Endodermal cell (in vitro differentiated cells): ENCODE results near the gene DBT. TPM values are rescaled to one million over a fixed set of nuclear protein-coding genes. Genes with fewer than 3 reads are reported as not detected.
"Not testable (repeated sequence)": the region's sequence is repeated elsewhere in the genome, so short reads cannot be mapped to it uniquely, and the experiment has no call there.

Experiments
- DNase-seq: peaks from one replicate; pipeline ENCODE4 v3.0.0-alpha.2; 2017
- H3K27ac ChIP-seq: 2 replicates; pipeline ENCODE4 v1.5.1; 2013; ENCODE audit warnings: mild to moderate bottlenecking, low read depth, low read length, moderate library complexity
- H3K27me3 ChIP-seq: 2 replicates; pipeline ENCODE4 v1.6.1; 2013; ENCODE audit warnings: mild to moderate bottlenecking, low read length, moderate library complexity; ENCODE audit not compliant: insufficient read depth, control insufficient read depth, poor library complexity, severe bottlenecking
- H3K36me3 ChIP-seq: 2 replicates; pipeline ENCODE4 v1.7.0; 2013; ENCODE audit warnings: mild to moderate bottlenecking, low read length, moderate library complexity; ENCODE audit not compliant: control insufficient read depth, insufficient read depth
- H3K4me1 ChIP-seq: one replicate; pipeline ENCODE4 v1.7.0; 2013; ENCODE audit warnings: low read length; ENCODE audit not compliant: control insufficient read depth, insufficient read depth
- H3K4me3 ChIP-seq: 2 replicates; pipeline ENCODE4 v1.5.1; 2013; ENCODE audit warnings: mild to moderate bottlenecking, low read length, moderate library complexity
- H3K9ac ChIP-seq: 2 replicates; pipeline ENCODE4 v1.6.1; 2013; ENCODE audit warnings: mild to moderate bottlenecking, low read length, moderate library complexity; ENCODE audit not compliant: poor library complexity, severe bottlenecking; ENCODE audit errors: extremely low read depth
- H3K9me3 ChIP-seq: 2 replicates; pipeline ENCODE4 v1.6.1; 2013; ENCODE audit warnings: mild to moderate bottlenecking, low read length, moderate library complexity; ENCODE audit not compliant: control insufficient read depth
- H3K27ac Mint-ChIP-seq: 2 replicates; pipeline ENCODE4 v1.8.0; 2020; ENCODE audit warnings: mixed read lengths
- H3K27me3 Mint-ChIP-seq: 2 replicates; pipeline ENCODE4 v1.8.0; 2021; ENCODE audit warnings: mild to moderate bottlenecking, mixed read lengths; ENCODE audit not compliant: insufficient read depth
- H3K36me3 Mint-ChIP-seq: 2 replicates; pipeline ENCODE4 v1.8.0; 2020; ENCODE audit warnings: low read depth, mixed read lengths
- H3K4me1 Mint-ChIP-seq: 2 replicates; pipeline ENCODE4 v1.8.0; 2020; ENCODE audit warnings: mixed read lengths
- H3K4me3 Mint-ChIP-seq: 2 replicates; pipeline ENCODE4 v1.8.0; 2020; ENCODE audit warnings: mild to moderate bottlenecking, moderate library complexity, mixed read lengths
- H3K9me3 Mint-ChIP-seq: 2 replicates; pipeline ENCODE4 v1.8.0; 2020; ENCODE audit warnings: mild to moderate bottlenecking, mixed read lengths
- WGBS, 2 experiments: methylation state at CpG; one replicate each; pipeline versions ENCODE4 v1.1.5 to v1.1.7; 2013; ENCODE audit warnings: missing lambda C conversion rate in 2 of 2, mixed read lengths in 1 of 2; ENCODE audit not compliant: insufficient coverage in 1 of 2, insufficient read length in 1 of 2; 5-methylcytosine and 5-hydroxymethylcytosine counted together
- total RNA-seq, 2 donors: library from RNA; stranded (reverse); fragmentation: NEBNext Ultra II Directional in 1 of 2; extraction: Animal tissue kit (Norgen Biotek cat#: 25700) in 1 of 2; gene quantifications; 2 replicates in 1 of 2; 3 replicates in 1 of 2; pipeline ENCODE4 v1.2.1, GENCODE V29; 2021
- TF ChIP-seq, protein P1 (sequence below): fragments of 200-600 bp; sonication (generic); conservative IDR thresholded peaks from 2 replicates; pipeline ENCODE4 v1.5.0; 2021; ENCODE audit warnings: antibody characterized with exemption, mild to moderate bottlenecking

Gene DBT
- total RNA-seq, 2 donors from 2014 or later = 23.0 to 24.6 TPM

DNA sequence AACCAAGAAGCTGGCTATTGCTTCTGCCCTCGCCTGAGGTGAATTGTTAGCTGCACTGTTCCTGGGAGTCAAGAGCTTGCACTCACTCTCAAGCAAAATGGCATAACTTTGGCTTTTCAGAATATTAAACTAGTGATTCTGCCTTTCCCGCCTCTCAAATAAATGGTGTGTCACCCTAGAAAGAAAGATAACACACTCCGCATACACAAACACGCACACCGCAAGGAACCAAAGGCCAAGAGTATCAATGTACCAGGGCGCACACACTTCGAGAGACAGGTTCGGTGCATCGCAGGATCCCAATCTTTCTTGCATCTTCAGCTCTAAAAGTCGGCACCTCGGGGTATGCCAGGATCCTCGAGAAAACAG, 15.9 kb upstream of the DBT start:
- Mint-ChIP-seq H3K9me3 (peaks cover 30% of the 10 kb centered on the region), H3K4me1 (peaks cover 4% of the 10 kb centered on the region), H3K27me3 (peaks cover 4% of the 10 kb centered on the region), H3K27ac (peak overlapping the region; percentile 97), H3K36me3 (peaks cover 54% of the 10 kb centered on the region), H3K4me3 (peak overlapping the region; percentile 99)
- 19 to 47% methylated on average over 3 to 12 of the region's 12 CpGs for WGBS, 2 experiments
- Histone ChIP-seq H3K9me3 (peaks cover 43% of the 10 kb centered on the region), H3K4me1 (peaks cover 6% of the 10 kb centered on the region), H3K36me3 (peaks cover 41% of the 10 kb centered on the region), H3K4me3 (peak overlapping the region; percentile 91), H3K27ac (no peak overlapping the region), H3K27me3 (no peaks in the 10 kb centered on the region), H3K9ac (peak overlapping the region; percentile 78)
- DNase-seq = no peak
- TF ChIP-seq, protein P1, sequence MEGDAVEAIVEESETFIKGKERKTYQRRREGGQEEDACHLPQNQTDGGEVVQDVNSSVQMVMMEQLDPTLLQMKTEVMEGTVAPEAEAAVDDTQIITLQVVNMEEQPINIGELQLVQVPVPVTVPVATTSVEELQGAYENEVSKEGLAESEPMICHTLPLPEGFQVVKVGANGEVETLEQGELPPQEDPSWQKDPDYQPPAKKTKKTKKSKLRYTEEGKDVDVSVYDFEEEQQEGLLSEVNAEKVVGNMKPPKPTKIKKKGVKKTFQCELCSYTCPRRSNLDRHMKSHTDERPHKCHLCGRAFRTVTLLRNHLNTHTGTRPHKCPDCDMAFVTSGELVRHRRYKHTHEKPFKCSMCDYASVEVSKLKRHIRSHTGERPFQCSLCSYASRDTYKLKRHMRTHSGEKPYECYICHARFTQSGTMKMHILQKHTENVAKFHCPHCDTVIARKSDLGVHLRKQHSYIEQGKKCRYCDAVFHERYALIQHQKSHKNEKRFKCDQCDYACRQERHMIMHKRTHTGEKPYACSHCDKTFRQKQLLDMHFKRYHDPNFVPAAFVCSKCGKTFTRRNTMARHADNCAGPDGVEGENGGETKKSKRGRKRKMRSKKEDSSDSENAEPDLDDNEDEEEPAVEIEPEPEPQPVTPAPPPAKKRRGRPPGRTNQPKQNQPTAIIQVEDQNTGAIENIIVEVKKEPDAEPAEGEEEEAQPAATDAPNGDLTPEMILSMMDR = no peak

DNA sequence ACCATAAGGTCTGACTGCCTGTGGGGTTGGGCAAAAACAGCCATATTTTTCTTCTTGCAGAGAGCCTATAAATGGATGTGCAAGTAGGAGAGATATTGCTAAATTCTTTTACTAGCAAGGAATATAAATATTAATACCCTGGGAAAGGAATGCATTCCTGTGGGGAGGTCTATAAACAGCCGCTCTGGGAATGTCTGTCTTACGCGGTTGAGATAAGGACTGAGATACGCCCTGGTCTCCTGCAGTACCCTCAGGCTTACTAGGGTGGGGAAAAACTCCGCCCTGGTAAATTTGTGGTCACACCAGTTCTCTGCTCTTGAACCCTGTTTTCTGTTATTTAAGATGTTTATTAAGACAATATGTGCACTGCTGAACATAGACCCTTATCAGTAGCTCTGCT, 14.4 kb upstream of the DBT start:
- H3K27me3 ChIP-seq, H3K9ac ChIP-seq, H3K4me1 Mint-ChIP-seq, DNase-seq, H3K27ac Mint-ChIP-seq, H3K27ac ChIP-seq, H3K4me1 ChIP-seq, H3K27me3 Mint-ChIP-seq, H3K4me3 Mint-ChIP-seq: not testable (repeated sequence)
- H3K9me3 ChIP-seq = peaks cover 43% of the 10 kb centered on the region
- H3K36me3 ChIP-seq = peaks cover 29% of the 10 kb centered on the region
- H3K4me3 ChIP-seq = peak overlapping the region; percentile 91
- Mint-ChIP-seq H3K9me3 (peaks cover 40% of the 10 kb centered on the region), H3K36me3 (peaks cover 42% of the 10 kb centered on the region)
- WGBS, 2 experiments = 95 to 96% methylated on average over 4 to 5 of the region's 5 CpGs

DNA sequence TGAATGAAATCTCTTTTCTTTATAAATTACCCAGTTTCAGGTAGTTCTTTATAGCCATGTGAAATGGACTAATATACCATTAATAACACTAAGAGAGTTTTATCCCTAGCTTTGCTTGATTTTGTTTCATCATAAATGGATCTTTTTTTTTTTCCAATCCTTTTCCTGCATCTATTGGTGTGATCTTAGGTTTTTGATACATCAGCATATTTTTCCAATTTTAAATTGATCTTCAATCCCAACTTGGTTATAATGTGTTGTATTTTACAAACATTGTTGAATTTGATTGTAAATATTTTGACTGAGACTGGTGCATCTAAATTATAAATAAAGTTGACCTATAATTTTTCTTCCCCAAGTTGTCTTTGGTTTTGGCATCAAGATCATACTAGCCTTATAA, 12.1 kb upstream of the DBT start:
- Mint-ChIP-seq H3K4me1 (peaks cover 4% of the 10 kb centered on the region), H3K36me3 (peaks cover 25% of the 10 kb centered on the region), H3K4me3 (no peak overlapping the region), H3K9me3 (peaks cover 48% of the 10 kb centered on the region), H3K27me3 (peaks cover 6% of the 10 kb centered on the region), H3K27ac (no peak overlapping the region)
- Histone ChIP-seq H3K27ac (no peak overlapping the region), H3K36me3 (peaks cover 10% of the 10 kb centered on the region), H3K4me1 (no peaks in the 10 kb centered on the region), H3K27me3 (no peaks in the 10 kb centered on the region), H3K9me3 (peaks cover 43% of the 10 kb centered on the region), H3K4me3 (no peak overlapping the region), H3K9ac (no peak overlapping the region)
- no peak for DNase-seq
- TF ChIP-seq, protein P1 = no peak

DNA sequence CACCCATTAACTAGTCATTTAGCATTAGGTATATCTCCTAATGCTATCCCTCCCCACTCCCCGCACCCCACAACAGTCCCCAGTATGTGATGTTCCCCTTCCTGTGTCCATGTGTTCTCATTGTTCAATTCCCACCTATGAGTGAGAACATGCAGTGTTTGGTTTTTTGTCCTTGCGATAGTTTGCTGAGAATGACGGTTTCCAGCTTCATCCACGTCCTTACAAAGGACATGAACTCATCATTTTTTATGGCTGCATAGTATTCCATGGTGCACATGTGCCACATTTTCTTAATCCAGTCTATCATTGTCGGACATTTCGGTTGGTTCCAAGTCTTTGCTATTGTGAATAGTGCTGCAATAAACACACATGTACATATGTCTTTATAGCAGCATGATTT, 8.8 kb upstream of the DBT start:
- H3K4me1 ChIP-seq, H3K36me3 Mint-ChIP-seq, H3K9ac ChIP-seq, H3K4me3 Mint-ChIP-seq, H3K4me1 Mint-ChIP-seq, H3K27me3 ChIP-seq, H3K27ac Mint-ChIP-seq, DNase-seq, H3K27me3 Mint-ChIP-seq, H3K27ac ChIP-seq, H3K36me3 ChIP-seq, H3K4me3 ChIP-seq: not testable (repeated sequence)
- WGBS, 2 experiments = 80 to 81% methylated on average over 1 to 3 of the region's 6 CpGs
- peaks cover 29% of the 10 kb centered on the region for H3K9me3 Mint-ChIP-seq
- peaks cover 22% of the 10 kb centered on the region for H3K9me3 ChIP-seq

DNA sequence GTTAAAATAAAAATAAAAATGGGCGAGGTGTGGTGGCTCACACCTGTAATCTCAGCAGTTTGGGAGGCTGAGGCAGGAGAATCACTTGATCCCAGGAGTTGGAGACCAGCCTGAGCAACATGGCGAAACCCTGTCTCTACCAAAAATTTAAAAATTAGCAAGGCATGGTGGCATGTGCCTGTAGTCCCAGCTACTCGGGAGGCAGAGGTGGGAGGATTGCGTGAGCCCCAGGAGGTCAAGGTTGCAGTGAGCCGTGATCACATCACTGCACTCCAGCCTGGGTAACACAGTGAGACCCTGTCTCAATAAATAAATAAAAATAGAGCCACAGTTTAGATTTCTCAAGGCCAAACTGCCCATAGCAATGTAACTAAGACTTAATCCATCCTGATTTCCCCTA, 6.6 kb upstream of the DBT start:
- H3K36me3 ChIP-seq, H3K4me3 ChIP-seq, H3K36me3 Mint-ChIP-seq, H3K9ac ChIP-seq, H3K27me3 Mint-ChIP-seq, H3K27me3 ChIP-seq, H3K4me1 ChIP-seq, H3K27ac Mint-ChIP-seq, H3K27ac ChIP-seq, DNase-seq, H3K4me3 Mint-ChIP-seq, H3K9me3 ChIP-seq: not testable (repeated sequence)
- H3K9me3 Mint-ChIP-seq = peaks cover 22% of the 10 kb centered on the region
- WGBS, 2 experiments = 89 to 94% methylated on average over 4 to 5 of the region's 5 CpGs
- peaks cover 12% of the 10 kb centered on the region for H3K4me1 Mint-ChIP-seq
